SK-N-SH (cell line): Measurements from ENCODE around the gene SNCA.

Experiments
- CHD2 ChIP-seq: fragments of 150-350 bp; IDR thresholded peaks from 2 replicates; pipeline ENCODE4 v1.6.1; 2018; ENCODE audit warnings: low read length; ENCODE audit not compliant: partially characterized antibody
- ELF1 ChIP-seq: IDR thresholded peaks from 2 replicates; pipeline ENCODE4 v1.4.0; 2012
- EP300 ChIP-seq, 2 experiments: IDR thresholded peaks; 2 replicates each; pipeline versions ENCODE4 v1.4.0 to v1.6.1; 2012; ENCODE audit warnings: borderline replicate concordance in 1 of 2, low read depth in 1 of 2, low read length in 1 of 2
- EZH2phosphoT487 ChIP-seq: fragments of 200-600 bp; sonication (generic); IDR thresholded peaks from 2 replicates; pipeline ENCODE4 v1.6.1; 2017; ENCODE audit warnings: low read depth, mixed run types, mild to moderate bottlenecking, antibody characterized with exemption, moderate library complexity, borderline replicate concordance
- NFIC ChIP-seq: IDR thresholded peaks from 2 replicates; pipeline ENCODE4 v1.4.0; 2012; ENCODE audit warnings: borderline replicate concordance
- NRF1 ChIP-seq: IDR thresholded peaks from 2 replicates; pipeline ENCODE4 v1.6.1; 2012; ENCODE audit warnings: low read depth, mild to moderate bottlenecking, low read length
- POLR2AphosphoS5 ChIP-seq: IDR thresholded peaks from 2 replicates; pipeline ENCODE4 v1.6.1; 2012; ENCODE audit warnings: low read depth, low read length
- RAD21 ChIP-seq: IDR thresholded peaks from 2 replicates; pipeline ENCODE4 v1.6.1; 2012; ENCODE audit warnings: mild to moderate bottlenecking, low read length
- RFX5 ChIP-seq: IDR thresholded peaks from 2 replicates; pipeline ENCODE4 v1.6.1; 2012; ENCODE audit warnings: mild to moderate bottlenecking, improper control_type of control experiment, low read length
- TAF1 ChIP-seq: IDR thresholded peaks from 2 replicates; pipeline ENCODE4 v1.6.1; 2012; ENCODE audit warnings: low read depth, mild to moderate bottlenecking, low read length, moderate library complexity, borderline replicate concordance
- YY1 ChIP-seq: IDR thresholded peaks from 2 replicates; pipeline ENCODE4 v1.4.0; 2012; ENCODE audit warnings: low read depth, mild to moderate bottlenecking
- TF ChIP-seq, protein P1 (sequence below): fragments of 200-600 bp; sonication (generic); IDR thresholded peaks from 2 replicates; pipeline ENCODE4 v1.6.1; 2017; ENCODE audit warnings: antibody characterized with exemption, mild to moderate bottlenecking, moderate library complexity
- TF ChIP-seq, protein P2 (sequence below): fragments of 150-350 bp; IDR thresholded peaks from 2 replicates; pipeline ENCODE4 v1.6.1; 2017; ENCODE audit warnings: antibody characterized with exemption, low read length, low read depth, borderline replicate concordance

GRCh38 chr4:89765528-89765927 lies 71.4 kb downstream of the SNCA start:
- no peak for TF ChIP-seq POLR2AphosphoS5
- TF ChIP-seq ELF1, result no peak
- no peak for TF ChIP-seq NFIC
- TF ChIP-seq, protein P1, sequence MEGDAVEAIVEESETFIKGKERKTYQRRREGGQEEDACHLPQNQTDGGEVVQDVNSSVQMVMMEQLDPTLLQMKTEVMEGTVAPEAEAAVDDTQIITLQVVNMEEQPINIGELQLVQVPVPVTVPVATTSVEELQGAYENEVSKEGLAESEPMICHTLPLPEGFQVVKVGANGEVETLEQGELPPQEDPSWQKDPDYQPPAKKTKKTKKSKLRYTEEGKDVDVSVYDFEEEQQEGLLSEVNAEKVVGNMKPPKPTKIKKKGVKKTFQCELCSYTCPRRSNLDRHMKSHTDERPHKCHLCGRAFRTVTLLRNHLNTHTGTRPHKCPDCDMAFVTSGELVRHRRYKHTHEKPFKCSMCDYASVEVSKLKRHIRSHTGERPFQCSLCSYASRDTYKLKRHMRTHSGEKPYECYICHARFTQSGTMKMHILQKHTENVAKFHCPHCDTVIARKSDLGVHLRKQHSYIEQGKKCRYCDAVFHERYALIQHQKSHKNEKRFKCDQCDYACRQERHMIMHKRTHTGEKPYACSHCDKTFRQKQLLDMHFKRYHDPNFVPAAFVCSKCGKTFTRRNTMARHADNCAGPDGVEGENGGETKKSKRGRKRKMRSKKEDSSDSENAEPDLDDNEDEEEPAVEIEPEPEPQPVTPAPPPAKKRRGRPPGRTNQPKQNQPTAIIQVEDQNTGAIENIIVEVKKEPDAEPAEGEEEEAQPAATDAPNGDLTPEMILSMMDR, result no peak
- no peak for TF ChIP-seq RFX5
- no peak for TF ChIP-seq EP300 (IDR thresholded peaks at IDR 0.05; ENCODE audit: borderline replicate concordance in 1 of 2, low read depth in 1 of 2, low read length in 1 of 2)
- no peak for TF ChIP-seq RAD21
- no peak for TF ChIP-seq EZH2phosphoT487
- no peak for TF ChIP-seq NRF1
- TF ChIP-seq TAF1, result no peak
- TF ChIP-seq, protein P2, sequence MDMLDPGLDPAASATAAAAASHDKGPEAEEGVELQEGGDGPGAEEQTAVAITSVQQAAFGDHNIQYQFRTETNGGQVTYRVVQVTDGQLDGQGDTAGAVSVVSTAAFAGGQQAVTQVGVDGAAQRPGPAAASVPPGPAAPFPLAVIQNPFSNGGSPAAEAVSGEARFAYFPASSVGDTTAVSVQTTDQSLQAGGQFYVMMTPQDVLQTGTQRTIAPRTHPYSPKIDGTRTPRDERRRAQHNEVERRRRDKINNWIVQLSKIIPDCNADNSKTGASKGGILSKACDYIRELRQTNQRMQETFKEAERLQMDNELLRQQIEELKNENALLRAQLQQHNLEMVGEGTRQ, result no peak
- TF ChIP-seq YY1, result no peak
- TF ChIP-seq CHD2, result no peak
